ENCODE results near the gene VEZF1.

VEZF1 gene

DNA sequence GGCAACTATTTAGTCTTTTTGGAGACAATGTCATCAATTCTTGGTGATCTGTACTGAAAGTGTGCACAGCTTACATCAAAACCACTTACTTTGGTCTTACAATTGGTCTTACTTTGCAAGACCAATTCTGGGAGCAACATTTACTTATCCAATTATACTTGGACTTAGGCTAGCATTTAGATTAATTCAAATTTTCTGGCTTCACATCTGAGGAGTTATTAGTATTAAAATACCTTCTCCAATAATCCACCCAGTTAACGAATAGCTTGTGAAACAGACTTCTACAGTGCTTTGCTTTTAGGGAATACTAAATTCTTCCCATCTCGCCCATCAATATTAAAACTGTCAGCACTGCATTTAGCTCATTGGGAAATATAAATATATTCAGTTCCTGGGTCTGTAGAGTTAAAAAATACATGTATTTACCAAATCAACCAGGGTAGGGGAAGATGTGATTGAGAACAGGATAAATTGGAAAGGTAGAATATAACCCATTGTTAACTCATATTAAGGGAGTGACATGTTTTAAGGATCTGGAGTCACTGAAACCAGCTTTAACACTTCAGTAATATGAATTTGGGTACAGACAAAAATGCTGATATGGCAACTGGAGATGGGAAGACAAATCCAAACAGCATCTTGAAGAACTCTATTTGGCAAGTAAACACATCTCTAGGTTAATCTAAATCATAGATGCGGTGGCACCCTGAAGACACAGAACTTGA lies 9.2 kb upstream of the VEZF1 start:
- Histone ChIP-seq H3K9me3 (ENCODE audit: control insufficient read depth in 1 of 2, low read length in 2 of 2) (no peaks in the 10 kb centered on the region), H3K36me3 (ENCODE audit: control insufficient read depth in 1 of 2, insufficient read depth in 2 of 2, low read length in 2 of 2) (peaks cover 11 to 21% of the 10 kb centered on the region in 2 donors), H3K4me1 (ENCODE audit: control insufficient read depth in 1 of 2, insufficient read depth in 2 of 2, low read length in 2 of 2) (peaks cover 21 to 23% of the 10 kb centered on the region in 2 donors), H3K9ac (ENCODE audit: low read depth in 1 of 2, low read length in 2 of 2) (no peak overlapping the region), H3K27me3 (ENCODE audit: control insufficient read depth in 1 of 2, insufficient read depth in 2 of 2, low read length in 2 of 2) (no peaks in the 10 kb centered on the region), H3K27ac (ENCODE audit: low read depth, low read length) (no peak overlapping the region), H3K4me3 (ENCODE audit: low read depth in 1 of 2, low read length in 2 of 2) (no peak overlapping the region)

DNA sequence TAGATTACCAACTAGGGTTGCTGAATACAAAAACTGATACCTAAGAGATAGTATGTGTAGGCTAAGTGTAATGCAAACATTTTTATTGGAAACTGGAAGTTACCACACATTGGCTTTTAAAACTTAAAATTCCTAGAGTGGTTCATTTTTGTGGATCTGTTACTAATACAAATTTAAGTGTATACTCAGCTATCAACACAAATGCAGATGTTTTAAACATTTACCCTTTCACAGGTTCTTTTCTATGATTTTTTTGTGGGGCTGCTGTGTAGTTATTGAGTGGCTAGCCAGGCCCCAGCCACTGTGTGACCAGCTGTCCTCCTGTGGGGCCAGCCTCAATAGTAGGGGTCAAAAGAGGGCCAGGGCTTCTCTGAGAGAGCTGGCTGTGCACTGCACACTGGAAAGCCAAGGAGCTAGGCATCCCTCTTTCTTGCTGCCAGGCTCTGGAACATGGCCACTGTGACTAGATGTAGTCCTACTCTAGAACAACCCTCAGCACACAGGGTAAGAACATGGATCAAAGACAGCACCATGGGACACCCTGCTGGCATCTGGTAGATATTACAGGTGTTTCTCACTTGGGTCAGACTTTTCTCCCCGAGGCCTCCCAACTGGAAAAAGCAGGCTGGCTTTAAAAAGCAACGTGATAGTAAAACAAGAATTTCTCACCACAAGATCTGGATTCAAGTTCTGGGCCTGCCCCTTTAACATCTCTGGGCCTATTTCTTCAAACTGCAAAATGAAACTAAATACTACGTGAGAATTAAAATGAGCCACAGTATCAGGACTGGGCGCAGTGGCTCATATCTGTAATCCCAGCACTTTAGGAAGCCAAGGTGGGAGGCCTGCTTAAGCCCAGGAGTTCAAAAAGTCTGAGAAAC lies 7.3 kb upstream of the VEZF1 start:
- Histone ChIP-seq H3K36me3 (ENCODE audit: control insufficient read depth in 1 of 2, insufficient read depth in 2 of 2, low read length in 2 of 2) (peaks cover 7 to 10% of the 10 kb centered on the region in 2 donors), H3K9ac (ENCODE audit: low read depth in 1 of 2, low read length in 2 of 2) (peak overlapping the region in 1 of 2 donors; percentile 1), H3K4me3 (ENCODE audit: low read depth in 1 of 2, low read length in 2 of 2) (no peak overlapping the region), H3K27ac (ENCODE audit: low read depth, low read length) (no peak overlapping the region), H3K27me3 (ENCODE audit: control insufficient read depth in 1 of 2, insufficient read depth in 2 of 2, low read length in 2 of 2) (no peaks in the 10 kb centered on the region), H3K4me1 (ENCODE audit: control insufficient read depth in 1 of 2, insufficient read depth in 2 of 2, low read length in 2 of 2) (peaks cover 23 to 26% of the 10 kb centered on the region in 2 donors), H3K9me3 (ENCODE audit: control insufficient read depth in 1 of 2, low read length in 2 of 2) (no peaks in the 10 kb centered on the region)

DNA sequence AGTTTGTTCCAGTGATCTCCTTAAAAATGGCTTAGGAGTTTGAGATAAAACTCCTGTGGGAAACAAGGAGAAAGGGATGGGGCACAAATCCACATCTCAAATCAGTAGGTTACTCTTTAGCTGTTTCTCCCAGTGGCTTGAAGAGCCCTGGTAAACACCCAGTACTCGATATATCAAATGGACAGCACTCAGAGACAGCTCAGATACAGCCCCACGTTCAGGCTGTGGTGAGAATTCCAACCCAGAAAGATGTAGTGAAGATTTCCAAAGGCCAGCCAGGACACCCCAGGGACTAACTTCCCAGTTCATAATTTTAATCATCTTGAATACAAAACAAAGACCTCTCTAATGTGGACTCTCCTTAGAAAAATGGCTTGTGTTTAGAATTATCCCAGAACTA lies 6.4 kb upstream of the VEZF1 start:
- Histone ChIP-seq H3K4me1 (ENCODE audit: control insufficient read depth in 1 of 2, insufficient read depth in 2 of 2, low read length in 2 of 2) (peaks cover 25 to 26% of the 10 kb centered on the region in 2 donors), H3K9ac (ENCODE audit: low read depth in 1 of 2, low read length in 2 of 2) (no peak overlapping the region), H3K4me3 (ENCODE audit: low read depth in 1 of 2, low read length in 2 of 2) (no peak overlapping the region), H3K27me3 (ENCODE audit: control insufficient read depth in 1 of 2, insufficient read depth in 2 of 2, low read length in 2 of 2) (no peaks in the 10 kb centered on the region), H3K36me3 (ENCODE audit: control insufficient read depth in 1 of 2, insufficient read depth in 2 of 2, low read length in 2 of 2) (peaks cover 5 to 6% of the 10 kb centered on the region in 2 donors), H3K27ac (ENCODE audit: low read depth, low read length) (no peak overlapping the region), H3K9me3 (ENCODE audit: control insufficient read depth in 1 of 2, low read length in 2 of 2) (no peaks in the 10 kb centered on the region)

DNA sequence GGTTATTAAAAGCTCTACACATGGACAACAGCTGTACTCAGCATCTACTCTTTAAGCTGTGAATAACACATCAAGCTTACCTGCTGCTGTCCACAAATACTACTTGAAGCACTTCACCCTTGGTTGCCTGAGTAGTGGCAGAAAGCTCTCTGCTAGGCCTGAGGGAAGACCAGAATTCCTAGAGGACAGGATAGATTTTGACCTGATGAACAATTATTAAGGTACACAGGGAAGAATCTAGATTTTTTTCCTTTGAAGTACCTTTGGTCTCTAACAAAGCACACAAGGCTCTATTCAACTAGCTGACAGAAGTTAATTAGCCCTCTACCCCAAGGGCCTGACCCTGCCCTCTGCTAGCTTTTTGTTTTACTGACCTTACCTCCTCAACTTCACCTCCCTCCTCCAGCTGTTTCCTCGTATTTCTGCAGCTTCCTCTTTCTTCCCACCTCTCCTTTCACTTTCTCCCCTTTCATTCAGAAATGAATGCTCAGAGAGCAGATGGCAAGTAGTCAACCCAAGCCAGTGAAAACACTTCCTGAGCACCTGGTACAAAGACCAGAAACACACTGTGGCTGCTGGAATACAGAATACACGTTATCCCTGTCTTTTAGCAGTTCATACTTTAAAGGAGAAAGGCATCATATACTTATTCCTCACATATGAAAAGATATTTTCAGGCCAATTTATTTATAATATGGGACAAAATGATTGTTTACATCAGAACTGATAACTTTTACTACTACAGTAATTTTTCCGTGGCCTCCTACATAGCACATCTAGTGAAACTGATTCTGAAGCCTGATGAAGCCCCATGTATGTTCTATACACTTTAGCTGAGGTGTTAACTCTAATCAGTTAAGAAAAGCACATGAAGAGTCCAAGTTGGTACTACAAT lies 5.7 kb upstream of the VEZF1 start:
- Histone ChIP-seq H3K27me3 (ENCODE audit: control insufficient read depth in 1 of 2, insufficient read depth in 2 of 2, low read length in 2 of 2) (no peaks in the 10 kb centered on the region), H3K27ac (ENCODE audit: low read depth, low read length) (no peak overlapping the region), H3K36me3 (ENCODE audit: control insufficient read depth in 1 of 2, insufficient read depth in 2 of 2, low read length in 2 of 2) (peaks cover 0 to 6% of the 10 kb centered on the region in 2 donors), H3K4me3 (ENCODE audit: low read depth in 1 of 2, low read length in 2 of 2) (no peak overlapping the region), H3K4me1 (ENCODE audit: control insufficient read depth in 1 of 2, insufficient read depth in 2 of 2, low read length in 2 of 2) (peaks cover 31 to 32% of the 10 kb centered on the region in 2 donors), H3K9me3 (ENCODE audit: control insufficient read depth in 1 of 2, low read length in 2 of 2) (no peaks in the 10 kb centered on the region), H3K9ac (ENCODE audit: low read depth in 1 of 2, low read length in 2 of 2) (peak overlapping the region in 1 of 2 donors; percentile 35)

DNA sequence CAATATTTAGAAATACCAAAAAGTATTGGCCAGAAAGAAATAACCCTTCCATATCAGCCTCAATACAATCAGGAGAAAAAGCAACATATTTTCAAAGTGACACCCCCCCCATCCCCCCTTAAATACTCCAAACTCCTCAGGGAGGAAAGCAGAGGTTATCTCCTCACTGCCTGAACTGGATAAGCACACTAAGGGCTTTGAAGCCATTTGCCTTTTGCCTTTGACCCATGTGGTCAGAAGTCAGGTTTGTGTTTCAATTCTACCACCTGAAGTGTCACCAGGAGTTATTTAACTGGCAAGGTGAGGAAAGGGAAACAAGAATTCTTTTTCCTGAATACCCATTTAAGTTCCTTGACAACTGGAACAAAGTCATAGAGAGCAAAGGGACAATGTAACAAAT lies 3.5 kb upstream of the VEZF1 start:
- no peak overlapping the region for H3K27ac ChIP-seq (ENCODE audit: low read depth, low read length)

DNA sequence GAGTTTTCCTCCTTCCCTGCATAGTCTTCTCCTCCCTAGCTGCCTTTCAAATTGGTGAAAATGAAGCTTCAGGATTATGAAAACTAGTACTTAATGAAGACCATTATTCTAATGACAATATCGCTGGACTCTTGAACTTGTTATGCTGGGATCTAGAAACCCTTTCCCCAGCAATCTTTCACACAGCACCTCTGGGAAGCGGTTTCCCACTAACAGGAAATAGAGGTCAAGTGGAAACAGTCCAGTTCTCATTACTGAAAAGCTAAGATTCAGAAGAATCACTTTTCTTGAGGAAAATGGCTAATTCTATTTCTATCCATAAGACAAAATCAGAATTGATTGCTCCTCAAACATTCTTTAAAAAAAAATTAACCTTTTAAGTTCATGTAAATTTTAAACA lies 2.0 kb upstream of the VEZF1 start:
- Histone ChIP-seq H3K4me1 (ENCODE audit: control insufficient read depth in 1 of 2, insufficient read depth in 2 of 2, low read length in 2 of 2) (peaks cover 44 to 48% of the 10 kb centered on the region in 2 donors), H3K27me3 (ENCODE audit: control insufficient read depth in 1 of 2, insufficient read depth in 2 of 2, low read length in 2 of 2) (no peaks in the 10 kb centered on the region), H3K36me3 (ENCODE audit: control insufficient read depth in 1 of 2, insufficient read depth in 2 of 2, low read length in 2 of 2) (peaks cover 0 to 2% of the 10 kb centered on the region in 2 donors), H3K27ac (ENCODE audit: low read depth, low read length) (no peak overlapping the region), H3K9me3 (ENCODE audit: control insufficient read depth in 1 of 2, low read length in 2 of 2) (no peaks in the 10 kb centered on the region), H3K9ac (ENCODE audit: low read depth in 1 of 2, low read length in 2 of 2) (no peak overlapping the region), H3K4me3 (ENCODE audit: low read depth in 1 of 2, low read length in 2 of 2) (no peak overlapping the region)

More for the DNA sequence above, 3.5 kb upstream of the VEZF1 start:
- peaks cover 35 to 38% of the 10 kb centered on the region in 2 donors for H3K4me1 ChIP-seq (ENCODE audit: control insufficient read depth in 1 of 2, insufficient read depth in 2 of 2, low read length in 2 of 2)
- H3K9ac ChIP-seq (ENCODE audit: low read depth in 1 of 2, low read length in 2 of 2): no peak overlapping the region
- no peaks in the 10 kb centered on the region for H3K27me3 ChIP-seq (ENCODE audit: control insufficient read depth in 1 of 2, insufficient read depth in 2 of 2, low read length in 2 of 2)
- H3K4me3 ChIP-seq (ENCODE audit: low read depth in 1 of 2, low read length in 2 of 2): no peak overlapping the region
- H3K9me3 ChIP-seq (ENCODE audit: control insufficient read depth in 1 of 2, low read length in 2 of 2): no peaks in the 10 kb centered on the region
- H3K36me3 ChIP-seq (ENCODE audit: control insufficient read depth in 1 of 2, insufficient read depth in 2 of 2, low read length in 2 of 2): no peaks in the 10 kb centered on the region

DNA sequence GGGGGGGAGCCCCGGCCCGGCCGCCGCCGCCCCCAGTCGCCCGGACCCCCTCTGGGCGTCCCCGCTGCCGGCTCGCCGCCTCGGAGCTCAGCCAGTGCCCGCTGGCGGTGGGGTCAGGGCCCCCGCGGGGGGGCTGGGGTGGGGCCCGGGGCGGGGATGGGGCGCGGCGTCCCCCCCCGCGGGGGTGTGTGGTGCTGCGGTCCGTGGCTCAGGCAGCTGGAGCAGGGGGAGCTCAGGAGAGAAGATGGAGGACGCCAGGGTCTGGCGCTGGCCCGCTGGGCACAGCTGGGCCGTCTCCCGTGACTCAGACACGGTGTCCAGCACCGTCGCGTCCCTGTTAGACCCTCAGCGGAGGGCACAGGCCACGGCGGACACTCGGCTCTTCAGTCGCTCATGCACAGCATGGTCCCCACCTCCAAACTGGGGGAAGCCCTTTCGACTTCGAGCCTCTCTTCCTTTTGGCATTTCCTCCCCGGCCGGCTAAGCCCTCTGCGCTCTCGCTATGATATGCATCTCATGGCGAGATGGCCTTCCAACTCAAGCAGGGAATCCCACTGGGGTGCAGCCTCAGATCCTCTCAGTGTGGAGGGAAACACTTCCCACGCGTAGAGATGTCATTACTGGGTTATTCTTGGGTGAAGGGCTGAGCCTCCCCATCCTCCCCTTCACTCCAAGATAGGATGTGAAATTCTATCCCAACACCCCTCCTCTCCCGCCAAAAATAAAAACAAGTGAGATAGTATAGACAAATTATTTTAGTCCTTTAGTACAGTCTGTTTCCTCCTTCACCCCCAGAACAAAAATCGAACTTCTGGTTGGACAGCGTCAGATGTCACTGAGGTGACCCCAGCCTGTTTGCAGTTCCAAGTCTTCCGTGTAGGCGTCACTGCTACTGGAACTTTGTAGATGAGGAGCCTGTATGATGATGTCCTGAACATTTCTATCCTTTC lies 522 bp upstream of the VEZF1 start:
- Histone ChIP-seq H3K9me3 (ENCODE audit: control insufficient read depth in 1 of 2, low read length in 2 of 2) (no peaks in the 10 kb centered on the region), H3K27me3 (ENCODE audit: control insufficient read depth in 1 of 2, insufficient read depth in 2 of 2, low read length in 2 of 2) (no peaks in the 10 kb centered on the region), H3K4me1 (ENCODE audit: control insufficient read depth in 1 of 2, insufficient read depth in 2 of 2, low read length in 2 of 2) (peaks cover 39 to 44% of the 10 kb centered on the region in 2 donors), H3K4me3 (ENCODE audit: low read depth in 1 of 2, low read length in 2 of 2) (peak overlapping the region; percentile 93 to 97), H3K27ac (ENCODE audit: low read depth, low read length) (peak overlapping the region; percentile 85), H3K36me3 (ENCODE audit: control insufficient read depth in 1 of 2, insufficient read depth in 2 of 2, low read length in 2 of 2) (peaks cover 0 to 8% of the 10 kb centered on the region in 2 donors), H3K9ac (ENCODE audit: low read depth in 1 of 2, low read length in 2 of 2) (peak overlapping the region; percentile 73 to 93)

DNA sequence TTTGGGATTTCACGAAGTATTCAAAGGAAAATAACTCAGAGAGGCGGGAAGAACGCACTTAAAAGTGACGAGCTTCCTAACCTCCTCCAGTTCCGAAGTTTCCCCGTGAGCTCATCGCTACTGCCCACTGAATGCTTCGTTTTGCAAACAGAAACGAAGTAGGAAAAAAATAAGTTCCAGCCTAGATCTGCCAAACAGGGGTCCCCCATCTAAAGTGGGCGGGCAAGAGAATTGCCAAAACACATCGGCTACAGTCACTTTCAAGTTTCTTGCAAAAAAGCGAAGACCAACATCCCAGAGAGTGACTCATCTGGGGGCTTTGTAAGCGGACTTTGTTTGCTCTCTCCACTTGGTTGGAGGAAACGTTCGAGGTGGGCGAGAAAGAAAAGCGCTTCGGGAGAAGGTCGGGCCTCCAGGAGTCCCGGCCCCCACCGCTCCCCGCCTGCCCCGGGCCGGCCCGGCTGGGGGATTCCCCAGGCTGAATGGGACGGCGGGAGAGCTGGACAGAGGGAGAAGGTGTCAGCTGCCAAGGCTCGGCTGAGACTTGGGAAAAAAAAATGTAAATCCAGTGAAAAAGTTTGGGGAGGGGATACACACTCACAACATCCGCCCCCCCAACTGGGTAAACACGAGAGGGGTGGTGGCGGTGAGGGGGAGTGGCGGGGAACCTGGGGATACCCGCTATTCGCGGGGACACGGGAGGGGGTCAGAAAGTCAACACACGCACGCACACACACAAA lies 1.0 kb downstream of the VEZF1 start:
- Histone ChIP-seq H3K4me3 (ENCODE audit: low read depth in 1 of 2, low read length in 2 of 2) (peak overlapping the region; percentile 67 to 94), H3K9me3 (ENCODE audit: control insufficient read depth in 1 of 2, low read length in 2 of 2) (no peaks in the 10 kb centered on the region), H3K4me1 (ENCODE audit: control insufficient read depth in 1 of 2, insufficient read depth in 2 of 2, low read length in 2 of 2) (peaks cover 44 to 48% of the 10 kb centered on the region in 2 donors), H3K27me3 (ENCODE audit: control insufficient read depth in 1 of 2, insufficient read depth in 2 of 2, low read length in 2 of 2) (no peaks in the 10 kb centered on the region), H3K9ac (ENCODE audit: low read depth in 1 of 2, low read length in 2 of 2) (peak overlapping the region; percentile 79 to 80), H3K27ac (ENCODE audit: low read depth, low read length) (peak overlapping the region; percentile 85), H3K36me3 (ENCODE audit: control insufficient read depth in 1 of 2, insufficient read depth in 2 of 2, low read length in 2 of 2) (peaks cover 0 to 16% of the 10 kb centered on the region in 2 donors)

Data from duodenal mucosa (tissue), 2 donors.